ENCODE data around the gene ITGAL.
"Not testable (repeated sequence)": the region's sequence is repeated elsewhere in the genome, so short reads cannot be mapped to it uniquely, and the experiment has no call there.

- TF ChIP-seq CTCF, POLR2A (IDR thresholded peaks at IDR 0.05): not testable (repeated sequence)
Observed at GRCh38 chr16:30539986-30540526, 67.5 kb downstream of the ITGAL start.

Data from testis (tissue), 2 donors.